Skeletal muscle tissue (tissue), 4 donors: ENCODE data around the gene ADAMTS17. TPM values are rescaled to one million over a fixed set of nuclear protein-coding genes. Genes with fewer than 3 reads are reported as not detected.
A peak's percentile ranks its signal among the peaks of the same experiment; 100 is the strongest.

Experiments
- H3K27ac ChIP-seq: one replicate; pipeline ENCODE4 v1.7.0; 2013; ENCODE audit warnings: mild to moderate bottlenecking, low read depth, low read length, inconsistent platforms
- H3K27me3 ChIP-seq, 3 donors: one replicate each; pipeline ENCODE4 v1.7.0; 2013; ENCODE audit warnings: low read length in 3 of 3; ENCODE audit not compliant: control insufficient read depth in 3 of 3, insufficient read depth in 3 of 3
- H3K36me3 ChIP-seq, 3 donors: one replicate each; pipeline ENCODE4 v1.7.0; 2013; ENCODE audit warnings: low read length in 3 of 3; ENCODE audit not compliant: control insufficient read depth in 3 of 3, insufficient read depth in 3 of 3
- H3K4me1 ChIP-seq, 3 donors: one replicate each; pipeline ENCODE4 v1.7.0; 2013; ENCODE audit warnings: low read length in 3 of 3, mild to moderate bottlenecking in 3 of 3; ENCODE audit not compliant: control insufficient read depth in 3 of 3, insufficient read depth in 3 of 3
- H3K4me3 ChIP-seq, 3 donors: one replicate each; pipeline ENCODE4 v1.7.0; 2013; ENCODE audit warnings: low read length in 3 of 3
- H3K9ac ChIP-seq, 3 donors: one replicate each; pipeline ENCODE4 v1.7.0; 2013; ENCODE audit warnings: low read length in 3 of 3, mild to moderate bottlenecking in 3 of 3, moderate library complexity in 2 of 3, low read depth in 1 of 3
- H3K9me3 ChIP-seq, 3 donors: one replicate each; pipeline ENCODE4 v1.7.0; 2013; ENCODE audit warnings: low read length in 3 of 3; ENCODE audit not compliant: control insufficient read depth in 3 of 3
- total RNA-seq: library from RNA; depleted of rRNA; stranded (reverse); fragments of >200 nt; gene quantifications from one replicate; pipeline ENCODE4 v1.2.3, GENCODE V29; 2014
- donor health status: Osteomylitis.

Gene ADAMTS17
- total RNA-seq, 1 donor from 2014 or later: 5.7 TPM

GRCh38 chr15:100032358-100033085, 309.3 kb downstream of the ADAMTS17 start:
- Histone ChIP-seq H3K9me3 (peaks cover 0 to 5% (median 5%) of the 10 kb centered on the region in 3 donors), H3K9ac (no peak overlapping the region), H3K4me3 (no peak overlapping the region), H3K4me1 (peaks cover 10 to 26% (median 16%) of the 10 kb centered on the region in 3 donors), H3K36me3 (no peaks in the 10 kb centered on the region), H3K27ac (peak overlapping the region; percentile 21), H3K27me3 (no peaks in the 10 kb centered on the region)

DNA sequence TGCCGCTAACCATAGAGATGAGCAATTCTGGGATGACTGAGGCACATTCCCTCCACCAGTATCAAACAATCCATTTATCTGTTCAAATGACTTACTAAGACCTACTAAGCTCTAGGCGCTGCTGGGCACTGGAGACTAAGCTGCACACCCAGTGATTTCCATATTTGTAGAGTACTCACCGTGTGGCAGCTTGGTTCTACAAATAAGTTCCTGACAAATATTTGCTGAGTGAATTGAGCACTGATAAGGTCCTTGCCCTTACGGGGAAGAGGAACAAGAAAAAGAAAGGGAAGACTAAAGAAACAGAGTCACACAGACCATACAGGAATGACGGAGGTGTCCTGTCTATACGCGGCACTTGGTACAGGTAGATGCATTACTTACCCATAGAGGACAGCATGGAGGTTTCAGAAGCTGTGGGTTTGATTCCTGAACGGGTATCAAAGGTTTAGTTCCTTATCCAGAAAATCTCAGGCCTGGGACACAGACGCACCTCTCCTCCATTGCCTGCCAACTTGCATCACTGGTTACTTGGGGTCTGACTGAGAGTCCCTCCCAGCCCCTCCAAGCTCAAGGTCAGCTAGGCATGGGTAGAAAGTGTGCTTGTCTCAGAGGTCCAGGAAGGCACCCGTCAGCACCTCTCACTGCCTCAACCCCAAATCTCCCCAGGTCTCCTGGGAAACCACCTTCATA, 310.0 kb downstream of the ADAMTS17 start:
- H3K36me3 ChIP-seq: no peaks in the 10 kb centered on the region
- H3K4me3 ChIP-seq: no peak overlapping the region
- peaks cover 0 to 7% (median 5%) of the 10 kb centered on the region in 3 donors for H3K9me3 ChIP-seq
- H3K4me1 ChIP-seq: peaks cover 10 to 26% (median 16%) of the 10 kb centered on the region in 3 donors
- H3K27ac ChIP-seq: peak overlapping the region; percentile 21
- H3K9ac ChIP-seq: no peak overlapping the region
- no peaks in the 10 kb centered on the region for H3K27me3 ChIP-seq

GRCh38 chr15:100030586-100031229, 311.1 kb downstream of the ADAMTS17 start:
- no peak overlapping the region for H3K9ac ChIP-seq
- no peaks in the 10 kb centered on the region for H3K36me3 ChIP-seq
- no peak overlapping the region for H3K27ac ChIP-seq
- H3K27me3 ChIP-seq: no peaks in the 10 kb centered on the region
- peaks cover 10 to 26% (median 16%) of the 10 kb centered on the region in 3 donors for H3K4me1 ChIP-seq
- H3K4me3 ChIP-seq: no peak overlapping the region
- H3K9me3 ChIP-seq: peaks cover 0 to 7% (median 5%) of the 10 kb centered on the region in 3 donors

- Histone ChIP-seq H3K27ac (no peak overlapping the region), H3K4me3 (no peak overlapping the region), H3K36me3 (no peaks in the 10 kb centered on the region), H3K27me3 (no peaks in the 10 kb centered on the region), H3K9ac (no peak overlapping the region), H3K4me1 (peaks cover 10 to 26% (median 16%) of the 10 kb centered on the region in 3 donors), H3K9me3 (peaks cover 0 to 7% (median 5%) of the 10 kb centered on the region in 3 donors)
Measured at GRCh38 chr15:100029868-100030479, 311.8 kb downstream of the ADAMTS17 start.

DNA sequence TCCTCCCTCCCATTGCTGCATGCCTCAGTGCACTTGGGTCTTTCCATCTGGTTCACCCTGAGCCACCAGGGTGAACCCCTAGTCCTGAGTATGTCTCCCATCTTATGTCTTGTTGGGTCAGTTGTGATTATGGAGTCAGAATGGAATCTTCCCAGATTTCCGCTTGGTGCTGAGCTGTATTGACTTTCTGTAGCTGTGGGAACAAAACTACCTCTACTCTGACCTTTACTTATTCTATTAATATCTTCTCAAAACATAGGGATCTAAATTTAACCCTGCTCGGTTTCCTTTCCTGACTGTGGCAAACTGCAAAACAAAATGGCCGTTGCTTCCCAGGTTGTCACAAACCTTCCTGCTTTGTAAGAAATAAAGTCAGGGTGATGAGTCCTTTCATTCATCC, 312.7 kb downstream of the ADAMTS17 start:
- H3K9ac ChIP-seq: no peak overlapping the region
- peaks cover 0 to 7% (median 5%) of the 10 kb centered on the region in 3 donors for H3K9me3 ChIP-seq
- H3K36me3 ChIP-seq: no peaks in the 10 kb centered on the region
- H3K4me1 ChIP-seq: peaks cover 10 to 29% (median 12%) of the 10 kb centered on the region in 3 donors
- peak overlapping the region in 1 of 3 donors; percentile 54 for H3K4me3 ChIP-seq
- no peak overlapping the region for H3K27ac ChIP-seq
- H3K27me3 ChIP-seq: no peaks in the 10 kb centered on the region

GRCh38 chr15:100026041-100026440, 315.7 kb downstream of the ADAMTS17 start:
- Histone ChIP-seq H3K9ac (no peak overlapping the region), H3K9me3 (peaks cover 0 to 7% (median 5%) of the 10 kb centered on the region in 3 donors), H3K27ac (no peak overlapping the region), H3K4me3 (no peak overlapping the region), H3K27me3 (no peaks in the 10 kb centered on the region), H3K4me1 (peaks cover 7 to 23% (median 11%) of the 10 kb centered on the region in 3 donors), H3K36me3 (no peaks in the 10 kb centered on the region)

- H3K27me3 ChIP-seq: no peaks in the 10 kb centered on the region
- H3K9me3 ChIP-seq: peaks cover 0 to 4% (median 3%) of the 10 kb centered on the region in 3 donors
- H3K4me3 ChIP-seq: no peak overlapping the region
- H3K36me3 ChIP-seq: no peaks in the 10 kb centered on the region
- H3K9ac ChIP-seq: no peak overlapping the region
- no peak overlapping the region for H3K27ac ChIP-seq
- peaks cover 0 to 14% (median 12%) of the 10 kb centered on the region in 3 donors for H3K4me1 ChIP-seq
Measured at GRCh38 chr15:100022806-100023205, 319.0 kb downstream of the ADAMTS17 start.

DNA sequence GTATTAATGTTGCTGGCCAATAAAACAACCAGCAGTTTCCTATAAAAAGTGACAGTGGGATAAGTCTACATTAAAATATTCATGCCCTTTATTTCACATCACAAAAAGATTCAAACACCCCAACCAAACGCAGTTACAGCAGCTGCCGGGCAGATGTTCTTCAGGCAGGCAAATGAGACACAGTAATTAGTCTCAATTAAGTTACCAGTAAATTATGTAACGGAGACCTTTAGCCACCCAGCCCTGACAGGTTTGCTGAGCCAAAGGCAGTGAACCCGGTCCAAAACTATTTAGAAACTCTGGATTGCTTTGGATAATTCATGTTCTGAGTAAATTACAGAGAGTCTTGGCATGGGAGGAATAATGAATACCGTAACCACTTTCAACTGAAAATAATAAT, 319.4 kb downstream of the ADAMTS17 start:
- Histone ChIP-seq H3K4me3 (no peak overlapping the region), H3K9me3 (no peaks in the 10 kb centered on the region), H3K4me1 (peaks cover 0 to 14% (median 12%) of the 10 kb centered on the region in 3 donors), H3K9ac (no peak overlapping the region), H3K36me3 (no peaks in the 10 kb centered on the region), H3K27me3 (no peaks in the 10 kb centered on the region), H3K27ac (no peak overlapping the region)

DNA sequence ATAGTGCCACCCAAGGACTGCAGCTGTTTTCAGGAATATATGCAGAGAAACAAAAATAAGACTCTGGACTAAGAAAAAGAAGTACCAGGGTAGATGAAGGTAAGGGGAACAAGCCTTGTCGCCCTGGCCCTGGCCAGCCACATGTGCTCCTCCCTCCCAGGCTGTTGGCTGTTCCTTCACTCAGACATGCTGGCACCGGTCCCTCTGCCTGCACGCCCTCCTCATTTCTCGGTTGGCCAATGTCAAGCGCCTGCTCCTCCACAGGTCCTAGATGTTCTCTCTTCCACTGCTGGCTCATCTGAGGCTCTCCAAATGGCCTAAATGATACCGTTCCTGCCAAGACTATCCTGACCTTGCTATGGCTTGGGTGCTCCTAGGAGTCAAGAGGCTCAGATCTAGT, 320.1 kb downstream of the ADAMTS17 start:
- Histone ChIP-seq H3K9me3 (no peaks in the 10 kb centered on the region), H3K27me3 (no peaks in the 10 kb centered on the region), H3K4me3 (no peak overlapping the region), H3K27ac (no peak overlapping the region), H3K4me1 (peaks cover 0 to 14% (median 12%) of the 10 kb centered on the region in 3 donors), H3K9ac (no peak overlapping the region), H3K36me3 (no peaks in the 10 kb centered on the region)
